Activated CD8-positive, alpha-beta memory T cell treated with anti-CD3 and anti-CD28 coated beads, Interleukin-2, amount 10 ng/mL, durations not matched to agents 7 days and 5 days (primary cell): ENCODE results near the gene PDF. TPM values are rescaled to one million over a fixed set of nuclear protein-coding genes. Genes with fewer than 3 reads are reported as not detected.

Experiments used
- ATAC-seq: fragments of 150-1000 bp; cut with Tn5 transposase; one replicate; pipeline ENCODE4 v1.10.0; 2021; ENCODE audit warnings: moderate library complexity
- CTCF ChIA-PET: fragments of 350-600 bp; sonication (Branson Sonifier 250); formaldehyde crosslinking; loops from one replicate; lab custom pipeline; 2021; ENCODE audit warnings: antibody characterized with exemption; lab: Charles Lee
- DNase-seq: peaks from one replicate; pipeline ENCODE4 v3.0.0-alpha.2; 2020
- H3K27ac Mint-ChIP-seq: one replicate; pipeline ENCODE4 v1.8.0; 2021; ENCODE audit warnings: mild to moderate bottlenecking, mixed read lengths
- H3K27me3 Mint-ChIP-seq: one replicate; pipeline ENCODE4 v1.8.0; 2021; ENCODE audit warnings: mixed read lengths
- H3K36me3 Mint-ChIP-seq: one replicate; pipeline ENCODE4 v1.8.0; 2021; ENCODE audit warnings: mild to moderate bottlenecking, mixed read lengths
- H3K4me1 Mint-ChIP-seq: one replicate; pipeline ENCODE4 v1.8.0; 2021; ENCODE audit warnings: mixed read lengths
- H3K4me3 Mint-ChIP-seq: one replicate; pipeline ENCODE4 v1.8.0; 2021; ENCODE audit warnings: mild to moderate bottlenecking, moderate library complexity, mixed read lengths
- H3K9me3 Mint-ChIP-seq: one replicate; pipeline ENCODE4 v1.8.0; 2022; ENCODE audit warnings: low read depth, mixed read lengths
- total RNA-seq, 2 experiments: library from RNA; stranded (reverse); gene quantifications; one replicate each; pipeline ENCODE4 v1.2.3, GENCODE V29; 2021

Gene PDF
- total RNA-seq, 2 experiments from 2014 or later, result 18.3 to 21.3 TPM

DNA sequence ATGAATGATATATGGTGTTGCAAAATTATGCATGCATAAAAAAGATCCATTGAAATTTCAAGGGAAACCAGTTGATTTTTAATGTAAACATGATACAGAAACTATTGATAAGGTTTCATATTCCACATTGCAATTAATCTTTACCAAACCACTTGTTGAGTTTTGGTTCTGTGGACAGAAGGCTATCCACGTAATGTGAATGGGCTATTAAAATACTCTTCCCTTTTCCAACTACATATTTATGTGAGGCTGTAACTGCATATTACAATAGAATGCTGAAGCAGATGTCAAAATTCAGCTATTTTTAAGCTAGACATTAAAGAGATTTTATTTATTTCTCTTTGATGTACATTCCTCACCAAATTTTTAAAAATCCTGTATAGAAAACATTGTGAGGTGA lies 53.0 kb downstream of the PDF start:
- Mint-ChIP-seq H3K4me3 (no peak overlapping the region), H3K36me3 (no peaks in the 10 kb centered on the region), H3K9me3 (no peaks in the 10 kb centered on the region), H3K27me3 (no peaks in the 10 kb centered on the region), H3K27ac (no peak overlapping the region), H3K4me1 (no peaks in the 10 kb centered on the region)
- DNase-seq (no peak), ATAC-seq (no peak)
- CTCF ChIA-PET, result interaction anchor here (0.6 to 2.8 kb wide), 3 partner anchors 8 to 126 kb away, joined by 3 to 9 read pairs (median 3); no protein-coding TSS in a partner anchor

Other genes with a start within 250 kb of the PDF start
- gene HAS3, start 224.9 kb downstream of the PDF start, total RNA-seq, result under 1 TPM; 0.29 to 0.47 TPM
- 100 to 1,000 TPM; 133 to 147 TPM for gene CHTF8, start 198.0 kb downstream of the PDF start, total RNA-seq
- gene UTP4, start 197.9 kb downstream of the PDF start, total RNA-seq, result 10 to 100 TPM; 57.7 to 82.3 TPM
- 10 to 100 TPM; 21.5 to 30.6 TPM for gene SNTB2, start 143.4 kb downstream of the PDF start, total RNA-seq
- gene VPS4A, start 19.2 kb downstream of the PDF start, total RNA-seq, result 10 to 100 TPM; 31.5 to 38.9 TPM
- 10 to 100 TPM; 27.6 to 32.7 TPM for gene COG8, start 9.0 kb upstream of the PDF start, total RNA-seq
- 10 to 100 TPM; 36.2 to 48.8 TPM for gene NIP7, start 9.2 kb upstream of the PDF start, total RNA-seq
- 1 to 10 TPM; 1.5 TPM for gene TMED6, start 21.2 kb upstream of the PDF start, total RNA-seq
- 10 to 100 TPM; 48.7 to 58.2 TPM for gene TERF2, start 55.4 kb upstream of the PDF start, total RNA-seq
- 100 to 1,000 TPM; 149 to 189 TPM for gene CYB5B, start 94.0 kb upstream of the PDF start, total RNA-seq
- gene NFAT5, start 235.4 kb upstream of the PDF start, total RNA-seq, result 10 to 100 TPM; 28.7 to 36.8 TPM